Upper lobe of right lung (tissue), 1 donor: ENCODE data around the gene PNMA8C. TPM values are rescaled to one million over a fixed set of nuclear protein-coding genes. Genes with fewer than 3 reads are reported as not detected.
A peak's percentile ranks its signal among the peaks of the same experiment; 100 is the strongest.

Source experiments
- ATAC-seq: fragments of 200-7000 bp; cut with Tn5 transposase; one replicate; pipeline ENCODE4 v1.9.1; 2020; ENCODE audit warnings: mild to moderate bottlenecking, moderate library complexity
- DNase-seq: peaks from one replicate; pipeline ENCODE4 v3.0.0-alpha.2; 2020
- H3K27ac ChIP-seq: fragments of 200-600 bp; one replicate; pipeline ENCODE4 v1.8.0; 2022
- H3K27me3 ChIP-seq: fragments of 200-600 bp; one replicate; pipeline ENCODE4 v1.8.0; 2022; ENCODE audit warnings: mild to moderate bottlenecking
- H3K36me3 ChIP-seq: fragments of 200-600 bp; one replicate; pipeline ENCODE4 v1.8.0; 2022
- H3K4me1 ChIP-seq: fragments of 200-600 bp; one replicate; pipeline ENCODE4 v1.8.0; 2022
- H3K4me3 ChIP-seq: fragments of 200-600 bp; one replicate; pipeline ENCODE4 v1.8.0; 2022; ENCODE audit warnings: mild to moderate bottlenecking
- H3K9me3 ChIP-seq: fragments of 200-600 bp; one replicate; pipeline ENCODE4 v1.8.0; 2022
- intact Hi-C: fragments of 100-400 bp; cut with DNase I; formaldehyde crosslinking; loops from one replicate; pipeline ENCODE4 v1.11.0; 2022
- total RNA-seq: library from RNA; stranded (reverse); fragmentation: NEBNext Ultra II Directional; extraction: Animal tissue kit (Norgen Biotek cat#: 25700); gene quantifications from one replicate; pipeline ENCODE4 v1.2.1, GENCODE V29; 2021
- TF ChIP-seq, protein P1 (sequence below): fragments of 200-600 bp; IDR thresholded peaks from one replicate; pipeline ENCODE4 v1.8.0; 2022; ENCODE audit warnings: antibody characterized with exemption
- donor health status: DM: no; HTN: yes; CAD: no; lungs with severe emphysema.

Gene PNMA8C
- total RNA-seq, 1 donor from 2014 or later = not detected

DNA sequence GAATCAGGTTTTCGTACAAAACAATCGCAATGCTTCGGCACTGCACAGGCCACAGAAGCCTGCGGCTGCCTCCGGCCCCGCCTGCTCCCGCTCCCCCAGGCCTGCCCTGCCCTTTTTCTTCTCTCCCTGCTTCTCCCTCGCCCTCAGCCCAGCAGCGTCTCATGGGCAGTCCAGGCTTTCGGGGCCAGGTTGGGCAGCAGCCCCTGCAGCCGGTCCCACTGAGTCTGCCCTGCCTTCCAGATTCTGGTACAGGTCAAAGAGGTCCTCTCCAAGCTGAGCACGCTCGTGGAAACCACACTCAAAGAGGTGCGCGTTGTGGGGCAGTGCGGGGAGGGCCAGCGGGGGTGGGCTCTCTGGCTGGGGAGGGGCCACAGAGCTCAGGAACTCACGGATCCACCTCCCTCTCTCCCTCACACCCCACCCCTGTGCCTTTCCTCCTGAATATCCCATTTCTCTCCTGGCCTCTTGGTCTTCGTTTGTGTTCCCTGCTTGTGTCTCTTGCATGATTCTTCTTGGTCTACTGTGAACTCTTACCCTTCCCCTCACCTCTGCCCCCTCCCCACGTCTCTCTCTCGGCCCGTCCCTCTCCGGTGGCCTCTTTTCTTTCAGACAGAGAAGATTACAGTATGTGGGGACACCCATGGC is 45.4 kb downstream of the PNMA8C start:
- Histone ChIP-seq H3K9me3 (no peaks in the 10 kb centered on the region), H3K4me1 (no peaks in the 10 kb centered on the region), H3K4me3 (no peak overlapping the region), H3K27ac (no peak overlapping the region), H3K27me3 (no peaks in the 10 kb centered on the region), H3K36me3 (peaks cover 59% of the 10 kb centered on the region)
- peak; percentile 16 for DNase-seq
- intact Hi-C loops = no loop called here
- TF ChIP-seq, protein P1, sequence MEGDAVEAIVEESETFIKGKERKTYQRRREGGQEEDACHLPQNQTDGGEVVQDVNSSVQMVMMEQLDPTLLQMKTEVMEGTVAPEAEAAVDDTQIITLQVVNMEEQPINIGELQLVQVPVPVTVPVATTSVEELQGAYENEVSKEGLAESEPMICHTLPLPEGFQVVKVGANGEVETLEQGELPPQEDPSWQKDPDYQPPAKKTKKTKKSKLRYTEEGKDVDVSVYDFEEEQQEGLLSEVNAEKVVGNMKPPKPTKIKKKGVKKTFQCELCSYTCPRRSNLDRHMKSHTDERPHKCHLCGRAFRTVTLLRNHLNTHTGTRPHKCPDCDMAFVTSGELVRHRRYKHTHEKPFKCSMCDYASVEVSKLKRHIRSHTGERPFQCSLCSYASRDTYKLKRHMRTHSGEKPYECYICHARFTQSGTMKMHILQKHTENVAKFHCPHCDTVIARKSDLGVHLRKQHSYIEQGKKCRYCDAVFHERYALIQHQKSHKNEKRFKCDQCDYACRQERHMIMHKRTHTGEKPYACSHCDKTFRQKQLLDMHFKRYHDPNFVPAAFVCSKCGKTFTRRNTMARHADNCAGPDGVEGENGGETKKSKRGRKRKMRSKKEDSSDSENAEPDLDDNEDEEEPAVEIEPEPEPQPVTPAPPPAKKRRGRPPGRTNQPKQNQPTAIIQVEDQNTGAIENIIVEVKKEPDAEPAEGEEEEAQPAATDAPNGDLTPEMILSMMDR = no peak
- no peak for ATAC-seq

DNA sequence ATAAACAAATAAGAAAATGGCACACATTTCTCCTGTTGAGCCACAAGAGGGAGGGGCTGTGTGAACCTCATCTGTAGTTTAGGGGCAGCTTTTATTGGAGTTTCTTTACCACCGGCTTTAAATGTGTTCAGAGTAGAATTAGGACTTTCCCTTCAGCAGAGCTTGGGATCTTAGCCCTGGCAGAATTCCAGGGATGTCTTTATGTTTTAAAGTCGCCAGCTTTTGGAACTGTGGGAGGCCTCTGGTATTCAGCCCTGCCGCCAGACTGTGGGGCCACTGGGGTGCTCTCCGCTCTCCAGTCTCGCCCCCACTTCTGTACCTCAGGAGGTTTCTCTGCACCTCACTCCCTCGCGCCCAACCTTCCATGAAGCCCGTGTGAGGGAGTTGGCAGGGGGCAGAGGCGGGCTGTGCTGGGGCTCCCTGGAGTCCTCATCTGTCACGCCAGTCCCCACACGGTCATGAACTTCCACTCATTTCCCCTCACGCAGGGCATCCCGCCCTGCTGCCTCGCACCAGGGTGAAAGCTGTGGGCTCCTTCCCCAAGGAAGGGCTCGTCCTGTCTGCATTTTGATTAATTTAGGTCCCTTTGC is 46.9 kb downstream of the PNMA8C start:
- H3K4me1 ChIP-seq = no peaks in the 10 kb centered on the region
- no peaks in the 10 kb centered on the region for H3K27me3 ChIP-seq
- no peak overlapping the region for H3K4me3 ChIP-seq
- H3K36me3 ChIP-seq = peaks cover 59% of the 10 kb centered on the region
- TF ChIP-seq, protein P1 = no peak
- ATAC-seq (no peak), DNase-seq (peak; percentile 40)
- intact Hi-C loops = no loop called here
- H3K27ac ChIP-seq = no peak overlapping the region
- no peaks in the 10 kb centered on the region for H3K9me3 ChIP-seq

DNA sequence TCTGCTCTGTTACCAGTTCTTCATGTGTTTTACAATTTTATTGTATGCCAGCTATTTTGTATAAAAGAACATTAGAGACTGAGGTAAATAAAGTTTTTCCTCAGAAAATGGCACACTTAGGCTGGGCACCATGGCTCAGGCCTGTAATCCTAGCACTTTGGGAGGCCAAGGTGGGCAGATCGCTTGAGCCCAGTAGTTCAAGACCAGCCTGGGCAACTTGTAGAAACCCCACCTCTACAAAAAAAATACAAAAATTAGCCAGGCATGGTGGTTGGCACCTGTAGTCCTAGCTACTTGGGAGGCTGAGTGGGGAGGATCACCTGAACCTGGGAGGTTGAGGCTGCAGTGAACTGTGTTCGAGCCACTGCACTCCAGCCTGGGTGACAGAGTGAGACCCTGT is 47.4 kb downstream of the PNMA8C start:
- H3K4me3 ChIP-seq = no peak overlapping the region
- H3K36me3 ChIP-seq = peaks cover 61% of the 10 kb centered on the region
- no peaks in the 10 kb centered on the region for H3K9me3 ChIP-seq
- no peak for ATAC-seq
- peak; percentile 16 for DNase-seq
- H3K27me3 ChIP-seq = no peaks in the 10 kb centered on the region
- no peak overlapping the region for H3K27ac ChIP-seq
- TF ChIP-seq, protein P1 = no peak
- intact Hi-C loops = no loop called here
- no peaks in the 10 kb centered on the region for H3K4me1 ChIP-seq

DNA sequence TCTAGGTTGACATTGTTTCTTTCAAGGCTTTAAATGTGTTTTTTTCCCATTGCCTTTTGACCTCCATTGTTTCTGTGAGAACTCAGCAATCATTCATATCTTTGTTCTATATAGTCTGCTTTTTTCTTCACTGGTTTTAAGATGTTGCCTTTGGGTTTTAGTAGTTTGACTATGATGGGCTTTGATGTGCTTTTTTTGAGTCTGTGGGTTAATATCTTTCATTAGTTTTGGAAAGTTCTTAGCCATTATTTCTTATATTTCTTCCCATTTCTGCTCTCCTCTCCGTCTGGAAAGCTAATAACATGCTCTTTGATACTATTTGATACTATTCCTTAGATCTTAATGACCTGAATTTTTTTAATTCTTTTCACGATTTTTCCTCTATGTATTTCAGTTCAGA is 48.0 kb downstream of the PNMA8C start:
- H3K4me3 ChIP-seq = no peak overlapping the region
- ATAC-seq (no peak), DNase-seq (no peak)
- H3K36me3 ChIP-seq = peaks cover 68% of the 10 kb centered on the region
- no peaks in the 10 kb centered on the region for H3K9me3 ChIP-seq
- intact Hi-C loops = no loop called here
- no peaks in the 10 kb centered on the region for H3K27me3 ChIP-seq
- no peak overlapping the region for H3K27ac ChIP-seq
- H3K4me1 ChIP-seq = no peaks in the 10 kb centered on the region
- TF ChIP-seq, protein P1 = no peak

DNA sequence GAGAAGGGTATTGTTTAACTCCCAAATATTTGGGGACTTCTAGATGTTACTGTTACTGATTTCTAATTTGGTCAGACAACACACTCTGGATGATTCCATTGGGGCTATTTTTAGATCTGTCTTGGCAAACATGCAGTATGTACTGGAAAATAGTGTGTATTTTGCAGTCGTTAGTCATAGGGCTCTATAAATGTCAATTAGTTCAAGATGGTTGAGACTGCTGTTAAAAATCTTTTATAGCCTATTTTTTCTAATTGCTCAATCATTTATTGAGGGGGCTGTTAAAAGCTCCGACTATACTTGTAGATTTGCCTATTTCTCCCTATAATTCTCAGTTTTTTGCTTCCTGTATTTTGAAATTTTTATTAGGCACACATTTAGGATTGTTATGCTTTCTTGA is 50.5 kb downstream of the PNMA8C start:
- TF ChIP-seq, protein P1 = no peak
- no peak for DNase-seq
- intact Hi-C loops = no loop called here
- H3K27ac ChIP-seq = no peak overlapping the region
- peaks cover 15% of the 10 kb centered on the region for H3K4me1 ChIP-seq
- no peak overlapping the region for H3K4me3 ChIP-seq
- no peak for ATAC-seq
- peaks cover 62% of the 10 kb centered on the region for H3K36me3 ChIP-seq
- H3K9me3 ChIP-seq = no peaks in the 10 kb centered on the region
- no peaks in the 10 kb centered on the region for H3K27me3 ChIP-seq
